ENCODE measurements around the gene NRP1. TPM values are rescaled to one million over a fixed set of nuclear protein-coding genes. Genes with fewer than 3 reads are reported as not detected.

Gene NRP1
- polyA plus RNA-seq, 2 of the 4 experiments (the other 2 are of a cell fraction), result 121 to 259 TPM

DNA sequence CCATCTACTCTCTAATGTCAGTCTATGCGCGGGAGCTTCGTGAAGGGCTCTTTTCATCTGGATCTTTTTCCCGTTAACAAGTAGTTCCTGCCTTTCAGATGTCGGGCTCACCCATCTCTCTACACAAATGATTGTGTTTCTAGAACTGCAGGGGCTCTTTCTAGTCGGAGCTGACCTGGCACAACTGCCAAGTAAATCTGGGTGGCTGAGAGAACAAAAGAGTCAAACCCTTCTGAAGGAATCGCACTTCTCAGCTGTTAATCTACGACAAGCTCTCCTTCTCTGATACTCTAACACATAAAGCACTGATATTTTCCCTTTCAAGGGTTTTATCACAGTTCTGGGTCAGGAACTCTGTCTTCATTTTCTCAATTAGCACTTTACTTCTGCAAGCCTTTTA lies 144.7 kb downstream of the NRP1 start:
- no peak overlapping the region for H3K4me3 ChIP-seq
- POLR2A ChIA-PET, result no interaction called here
- H3K4me2 ChIP-seq, result no peak overlapping the region
- peak overlapping the region in 1 of 2 experiments; percentile 16; a peak in 1 of 6 replicates for H3K27ac ChIP-seq
- peaks cover 23% of the 10 kb centered on the region for H3K4me1 ChIP-seq
- no peak for DNase-seq (ENCODE audit: low read depth in 1 of 2, low spot score in 1 of 2)
- no peak for ATAC-seq
- CTCF ChIA-PET, result interaction anchor here (1.1 kb wide), 1 partner anchor 83 kb away, joined by 4 read pairs; no protein-coding TSS in a partner anchor
- WGBS (ENCODE audit: missing lambda C conversion rate), result 95% methylated on average over 8 of the region's 8 CpGs
- FAIRE-seq, result no peak
- no peaks in the 10 kb centered on the region for H3K9me3 ChIP-seq
- TF ChIP-seq KDM1A (IDR thresholded peaks at IDR 0.05; ENCODE audit: low read depth) (no peak), CHD2 (IDR thresholded peaks at IDR 0.05; ENCODE audit: low read length, partially characterized antibody) (no peak), MAZ (IDR thresholded peaks at IDR 0.05; ENCODE audit: borderline replicate concordance, low read depth, low read length) (no peak)

DNA sequence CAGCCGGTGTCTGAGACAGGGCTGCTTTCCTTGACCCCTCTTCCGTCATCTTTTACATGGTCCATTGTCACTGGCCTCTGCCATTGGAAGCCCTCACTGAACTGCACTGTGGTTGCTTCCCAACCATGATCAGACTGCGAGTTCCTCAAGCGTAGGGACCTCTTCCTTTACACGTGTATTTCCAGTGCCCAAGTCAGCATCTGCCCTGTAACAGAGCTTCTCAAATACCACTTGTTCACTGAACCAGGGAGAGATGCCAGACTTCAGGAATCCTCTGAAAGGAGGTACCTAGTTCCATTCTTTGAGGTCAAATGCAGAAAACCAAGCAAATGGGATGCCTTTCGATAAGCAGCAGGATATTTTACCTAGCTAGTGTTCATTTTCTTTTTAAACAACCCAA lies 145.1 kb downstream of the NRP1 start:
- Histone ChIP-seq H3K4me2 (no peak overlapping the region), H3K4me1 (peaks cover 20% of the 10 kb centered on the region), H3K27ac (0 out of 6 replicates have a peak overlapping the region, but pooled peaks of 1 of the 2 experiments have one; percentile 16), H3K9me3 (no peaks in the 10 kb centered on the region), H3K4me3 (no peak overlapping the region)
- TF ChIP-seq NR3C1 (IDR thresholded peaks at IDR 0.05), result no peak
- TF ChIP-seq RAD21 (conservative IDR thresholded peaks at IDR 0.05 in 1 of 2, IDR thresholded peaks at IDR 0.05 in 1 of 2), result no peak
- TF ChIP-seq, protein P1, sequence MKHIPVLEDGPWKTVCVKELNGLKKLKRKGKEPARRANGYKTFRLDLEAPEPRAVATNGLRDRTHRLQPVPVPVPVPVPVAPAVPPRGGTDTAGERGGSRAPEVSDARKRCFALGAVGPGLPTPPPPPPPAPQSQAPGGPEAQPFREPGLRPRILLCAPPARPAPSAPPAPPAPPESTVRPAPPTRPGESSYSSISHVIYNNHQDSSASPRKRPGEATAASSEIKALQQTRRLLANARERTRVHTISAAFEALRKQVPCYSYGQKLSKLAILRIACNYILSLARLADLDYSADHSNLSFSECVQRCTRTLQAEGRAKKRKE (CRISPR knock-in tag; IDR thresholded peaks at IDR 0.05; ENCODE audit: low read depth), result no peak
- no peak for TF ChIP-seq RFX5 (IDR thresholded peaks at IDR 0.05)
- TF ChIP-seq HOXA7 (CRISPR knock-in tag; IDR thresholded peaks at IDR 0.05), result no peak
- TF ChIP-seq EHMT2 (IDR thresholded peaks at IDR 0.05; ENCODE audit: low read depth), result no peak
- TF ChIP-seq, protein P2, sequence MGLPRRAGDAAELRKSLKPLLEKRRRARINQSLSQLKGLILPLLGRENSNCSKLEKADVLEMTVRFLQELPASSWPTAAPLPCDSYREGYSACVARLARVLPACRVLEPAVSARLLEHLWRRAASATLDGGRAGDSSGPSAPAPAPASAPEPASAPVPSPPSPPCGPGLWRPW (IDR thresholded peaks at IDR 0.05), result no peak
- TF ChIP-seq SMC3 (IDR thresholded peaks at IDR 0.05), result no peak
- TF ChIP-seq PHF8 (IDR thresholded peaks at IDR 0.05; ENCODE audit: borderline replicate concordance, low read depth), result no peak
- TF ChIP-seq EHF (CRISPR knock-in tag; IDR thresholded peaks at IDR 0.05), result no peak
- no peak for TF ChIP-seq ZSCAN20 (CRISPR knock-in tag; IDR thresholded peaks at IDR 0.05)
- TF ChIP-seq, protein P3, sequence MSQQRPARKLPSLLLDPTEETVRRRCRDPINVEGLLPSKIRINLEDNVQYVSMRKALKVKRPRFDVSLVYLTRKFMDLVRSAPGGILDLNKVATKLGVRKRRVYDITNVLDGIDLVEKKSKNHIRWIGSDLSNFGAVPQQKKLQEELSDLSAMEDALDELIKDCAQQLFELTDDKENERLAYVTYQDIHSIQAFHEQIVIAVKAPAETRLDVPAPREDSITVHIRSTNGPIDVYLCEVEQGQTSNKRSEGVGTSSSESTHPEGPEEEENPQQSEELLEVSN (IDR thresholded peaks at IDR 0.05; ENCODE audit: borderline replicate concordance, low read depth), result no peak
- no peak for TF ChIP-seq MAFK (IDR thresholded peaks at IDR 0.05; ENCODE audit: partially characterized antibody)
- TF ChIP-seq, protein P4, sequence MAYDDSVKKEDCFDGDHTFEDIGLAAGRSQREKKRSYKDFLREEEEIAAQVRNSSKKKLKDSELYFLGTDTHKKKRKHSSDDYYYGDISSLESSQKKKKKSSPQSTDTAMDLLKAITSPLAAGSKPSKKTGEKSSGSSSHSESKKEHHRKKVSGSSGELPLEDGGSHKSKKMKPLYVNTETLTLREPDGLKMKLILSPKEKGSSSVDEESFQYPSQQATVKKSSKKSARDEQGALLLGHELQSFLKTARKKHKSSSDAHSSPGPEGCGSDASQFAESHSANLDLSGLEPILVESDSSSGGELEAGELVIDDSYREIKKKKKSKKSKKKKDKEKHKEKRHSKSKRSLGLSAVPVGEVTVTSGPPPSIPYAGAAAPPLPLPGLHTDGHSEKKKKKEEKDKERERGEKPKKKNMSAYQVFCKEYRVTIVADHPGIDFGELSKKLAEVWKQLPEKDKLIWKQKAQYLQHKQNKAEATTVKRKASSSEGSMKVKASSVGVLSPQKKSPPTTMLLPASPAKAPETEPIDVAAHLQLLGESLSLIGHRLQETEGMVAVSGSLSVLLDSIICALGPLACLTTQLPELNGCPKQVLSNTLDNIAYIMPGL (CRISPR knock-in tag; IDR thresholded peaks at IDR 0.05; ENCODE audit: borderline replicate concordance), result no peak
- no peak for TF ChIP-seq EP300 (IDR thresholded peaks at IDR 0.05)
- no peak for TF ChIP-seq ESRRA (IDR thresholded peaks at IDR 0.05; ENCODE audit: borderline replicate concordance, low read length)
- TF ChIP-seq, protein P5, sequence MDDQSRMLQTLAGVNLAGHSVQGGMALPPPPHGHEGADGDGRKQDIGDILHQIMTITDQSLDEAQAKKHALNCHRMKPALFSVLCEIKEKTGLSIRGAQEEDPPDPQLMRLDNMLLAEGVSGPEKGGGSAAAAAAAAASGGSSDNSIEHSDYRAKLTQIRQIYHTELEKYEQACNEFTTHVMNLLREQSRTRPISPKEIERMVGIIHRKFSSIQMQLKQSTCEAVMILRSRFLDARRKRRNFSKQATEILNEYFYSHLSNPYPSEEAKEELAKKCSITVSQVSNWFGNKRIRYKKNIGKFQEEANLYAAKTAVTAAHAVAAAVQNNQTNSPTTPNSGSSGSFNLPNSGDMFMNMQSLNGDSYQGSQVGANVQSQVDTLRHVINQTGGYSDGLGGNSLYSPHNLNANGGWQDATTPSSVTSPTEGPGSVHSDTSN (IDR thresholded peaks at IDR 0.05), result no peak
- TF ChIP-seq RNF2 (IDR thresholded peaks at IDR 0.05; ENCODE audit: borderline replicate concordance, low read depth), result no peak
- no peak for TF ChIP-seq SREBF2 (IDR thresholded peaks at IDR 0.05)
- TF ChIP-seq FOSB (CRISPR knock-in tag; IDR thresholded peaks at IDR 0.05), result no peak
- DNase-seq (ENCODE audit: low read depth in 1 of 2, low spot score in 1 of 2), result no peak
- POLR2A ChIA-PET, result no interaction called here
- ATAC-seq, result no peak
- 93% methylated on average over 6 of the region's 6 CpGs for WGBS (ENCODE audit: missing lambda C conversion rate)
- FAIRE-seq, result no peak
- CTCF ChIA-PET, result interaction anchor here (1.1 kb wide), 1 partner anchor 84 kb away, joined by 4 read pairs; no protein-coding TSS in a partner anchor
